Measurements from ENCODE around the gene HSPB9. TPM values are rescaled to one million over a fixed set of nuclear protein-coding genes. Genes with fewer than 3 reads are reported as not detected.

The HSPB9 gene
- total and polyA plus RNA-seq, 9 of the 15 experiments (the other 6 are each of a cell fraction or from before 2014, with no cell fraction given) = 0.04 to 0.16 (median 0.08) TPM; not detected in 3

GRCh38 chr17:42116705-42117396, 5.8 kb upstream of the HSPB9 start (continued):
- TF ChIP-seq CTCF (IDR thresholded peaks at IDR 0.05 in 2 of 3, conservative IDR thresholded peaks at IDR 0.05 in 1 of 3; ENCODE audit: insufficient read depth in 2 of 3, low read depth in 1 of 3, low read length in 3 of 3) (peak; percentile 85 to 91 (median 88)), CBX5 (IDR thresholded peaks at IDR 0.05; ENCODE audit: borderline replicate concordance, low read depth) (no peak), ZNF589 (CRISPR knock-in tag; IDR thresholded peaks at IDR 0.05; ENCODE audit: low read depth) (no peak), ZNF253 (CRISPR knock-in tag; conservative IDR thresholded peaks at IDR 0.05) (no peak), MNT (conservative IDR thresholded peaks at IDR 0.05) (no peak), RBBP5 (IDR thresholded peaks at IDR 0.05; ENCODE audit: borderline replicate concordance, insufficient read depth, low read length, poor library complexity, severe bottlenecking) (no peak), XRCC5 (IDR thresholded peaks at IDR 0.05; ENCODE audit: low read depth, low read length) (no peak), ZNF431 (CRISPR knock-in tag; IDR thresholded peaks at IDR 0.05) (no peak), ZFP1 (CRISPR knock-in tag; IDR thresholded peaks at IDR 0.05) (no peak), RREB1 (CRISPR knock-in tag; IDR thresholded peaks at IDR 0.05) (no peak), CSDE1 (IDR thresholded peaks at IDR 0.05) (no peak), SMAD4 (CRISPR knock-in tag; conservative IDR thresholded peaks at IDR 0.05) (no peak), VEZF1 (CRISPR knock-in tag; IDR thresholded peaks at IDR 0.05) (no peak), SUPT5H (IDR thresholded peaks at IDR 0.05) (no peak), GABPB2 (CRISPR knock-in tag; conservative IDR thresholded peaks at IDR 0.05) (no peak), NCOA1 (IDR thresholded peaks at IDR 0.05; ENCODE audit: low read depth) (no peak)
